OCI-M1 (cell line): ENCODE measurements around the gene CDK14.
"Not testable (repeated sequence)": the region's sequence is repeated elsewhere in the genome, so short reads cannot be mapped to it uniquely, and the experiment has no call there.

Source experiments
- DNase-seq: peaks from one replicate; lab custom pipeline; 2025; lab: John Stamatoyannopoulos, UW

The CDK14 gene

GRCh38 chr7:90720984-90721760 lies 125.1 kb downstream of the CDK14 start:
- DNase-seq = no peak

GRCh38 chr7:90721869-90722431 lies 125.8 kb downstream of the CDK14 start:
- no peak for DNase-seq

- DNase-seq = no peak
Observed at GRCh38 chr7:90723233-90723632, 127.1 kb downstream of the CDK14 start.

GRCh38 chr7:90723866-90724265 lies 127.7 kb downstream of the CDK14 start:
- no peak for DNase-seq

GRCh38 chr7:90726120-90726519 lies 130.0 kb downstream of the CDK14 start:
- no peak for DNase-seq

- peak; percentile 58 for DNase-seq
Observed at GRCh38 chr7:90726623-90727022, 130.5 kb downstream of the CDK14 start.

GRCh38 chr7:90727412-90727811 lies 131.3 kb downstream of the CDK14 start:
- no peak for DNase-seq

GRCh38 chr7:90728568-90728967 lies 132.4 kb downstream of the CDK14 start:
- no peak for DNase-seq

- not testable (repeated sequence) for DNase-seq
Observed at GRCh38 chr7:90735611-90736280, 139.6 kb downstream of the CDK14 start.

GRCh38 chr7:90736316-90736715 lies 140.2 kb downstream of the CDK14 start:
- no peak for DNase-seq

- DNase-seq = peak; percentile 20
Observed at GRCh38 chr7:90736968-90737939, 141.1 kb downstream of the CDK14 start.

- DNase-seq = no peak
Observed at GRCh38 chr7:90738249-90738648, 142.1 kb downstream of the CDK14 start.

GRCh38 chr7:90739716-90740115 lies 143.6 kb downstream of the CDK14 start:
- no peak for DNase-seq

- no peak for DNase-seq
Observed at GRCh38 chr7:90740386-90740785, 144.3 kb downstream of the CDK14 start.

- DNase-seq = no peak
Observed at GRCh38 chr7:90743626-90744025, 147.5 kb downstream of the CDK14 start.

- DNase-seq = no peak
Observed at GRCh38 chr7:90747516-90747915, 151.4 kb downstream of the CDK14 start.

- no peak for DNase-seq
Observed at GRCh38 chr7:90749262-90749661, 153.1 kb downstream of the CDK14 start.

GRCh38 chr7:90749774-90750173 lies 153.7 kb downstream of the CDK14 start:
- DNase-seq = peak; percentile 77

- DNase-seq = no peak
Observed at GRCh38 chr7:90751595-90751994, 155.5 kb downstream of the CDK14 start.

- DNase-seq = no peak
Observed at GRCh38 chr7:90752051-90752450, 155.9 kb downstream of the CDK14 start.

GRCh38 chr7:90755041-90755440 lies 158.9 kb downstream of the CDK14 start:
- no peak for DNase-seq

GRCh38 chr7:90756366-90756765 lies 160.2 kb downstream of the CDK14 start:
- DNase-seq = no peak
